NCI-H2029 treated with DMSO at 0.1 percent for 48 hours (cell line): ENCODE measurements around the gene ESR1.
"Not testable (repeated sequence)": the region's sequence is repeated elsewhere in the genome, so short reads cannot be mapped to it uniquely, and the experiment has no call there.

ENCODE experiments used
- DNase-seq: peaks from one replicate; lab custom pipeline; 2025; lab: John Stamatoyannopoulos, UW

ESR1 gene

DNA sequence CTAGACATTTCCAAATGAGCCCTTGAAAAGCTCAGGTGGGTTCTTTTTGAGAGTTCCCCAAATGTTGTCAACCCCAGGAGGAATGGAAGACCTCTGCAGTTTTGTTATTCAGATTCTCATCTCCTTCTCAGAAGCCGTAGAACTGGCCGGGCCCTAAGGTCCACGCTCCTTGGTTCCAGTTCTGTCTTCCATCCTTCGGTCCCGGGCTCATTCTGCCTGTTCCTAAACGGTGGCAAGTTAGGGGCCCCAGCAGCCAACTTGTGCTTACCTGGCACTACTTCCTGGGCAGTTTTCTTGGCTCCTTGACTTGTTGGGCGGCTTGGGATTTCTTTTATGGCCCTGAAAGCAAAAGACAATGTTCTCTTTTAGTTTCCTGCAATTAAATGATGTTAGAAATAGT lies 6.4 kb downstream of the ESR1 start:
- DNase-seq, result no peak

DNA sequence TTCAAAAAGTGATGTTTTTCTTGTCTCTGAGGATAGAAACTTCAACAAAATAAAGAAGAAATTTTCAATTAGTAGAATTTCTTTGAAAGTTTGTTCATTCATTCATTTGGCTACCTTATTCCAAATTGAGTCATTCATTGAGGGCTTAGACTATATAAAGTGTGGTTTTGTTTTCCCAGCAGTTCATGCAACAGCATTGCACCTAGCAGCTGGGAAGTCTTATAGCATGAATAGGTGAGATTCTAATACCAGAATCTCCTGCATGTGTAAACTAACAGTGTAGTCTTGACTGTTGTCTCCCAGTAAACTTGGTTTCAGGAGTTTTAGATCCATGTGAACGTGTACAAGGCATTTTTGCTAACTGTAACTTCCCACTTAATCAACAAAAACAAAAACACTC lies 7.1 kb downstream of the ESR1 start:
- DNase-seq, result no peak

DNA sequence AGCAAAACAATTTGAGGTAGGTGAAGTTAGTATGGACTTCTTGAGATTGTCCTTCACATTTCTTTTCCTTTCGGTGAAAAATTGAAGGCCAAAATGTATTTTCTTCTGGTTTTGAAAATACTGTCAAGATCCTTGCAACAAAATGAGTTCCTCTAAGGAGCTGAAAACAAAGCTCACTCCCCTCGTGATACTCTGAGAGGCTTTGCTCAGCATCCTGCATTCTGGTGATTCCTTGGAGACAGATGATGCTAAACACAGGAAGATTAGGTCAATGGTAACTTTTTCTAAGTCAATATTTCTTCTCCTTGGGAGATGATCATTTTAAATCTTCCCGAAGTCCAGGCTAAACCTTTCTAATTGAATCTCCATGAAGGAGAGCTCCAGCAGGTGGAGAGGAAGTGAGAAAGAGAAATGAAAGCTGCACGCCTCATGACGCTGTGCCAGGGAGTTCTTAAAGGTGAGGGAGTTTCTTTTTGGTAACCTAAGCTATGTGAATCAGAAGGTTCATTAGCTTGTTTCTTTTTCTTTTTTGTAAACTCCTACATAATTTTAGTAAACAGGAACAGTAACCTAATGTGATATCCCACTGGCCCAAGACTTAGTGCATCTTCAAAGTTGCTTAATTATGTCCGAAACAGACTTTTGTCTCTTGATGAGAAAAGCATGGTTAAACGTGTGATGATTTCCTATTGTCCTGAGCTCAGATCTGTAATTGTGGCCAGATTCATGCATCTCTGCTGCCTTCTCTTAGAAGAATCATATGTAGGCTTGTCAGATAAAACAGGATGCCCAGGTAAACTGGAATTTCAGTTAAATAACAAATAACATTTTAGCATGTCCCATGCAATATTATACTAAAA lies 15.0 kb downstream of the ESR1 start:
- no peak for DNase-seq

DNA sequence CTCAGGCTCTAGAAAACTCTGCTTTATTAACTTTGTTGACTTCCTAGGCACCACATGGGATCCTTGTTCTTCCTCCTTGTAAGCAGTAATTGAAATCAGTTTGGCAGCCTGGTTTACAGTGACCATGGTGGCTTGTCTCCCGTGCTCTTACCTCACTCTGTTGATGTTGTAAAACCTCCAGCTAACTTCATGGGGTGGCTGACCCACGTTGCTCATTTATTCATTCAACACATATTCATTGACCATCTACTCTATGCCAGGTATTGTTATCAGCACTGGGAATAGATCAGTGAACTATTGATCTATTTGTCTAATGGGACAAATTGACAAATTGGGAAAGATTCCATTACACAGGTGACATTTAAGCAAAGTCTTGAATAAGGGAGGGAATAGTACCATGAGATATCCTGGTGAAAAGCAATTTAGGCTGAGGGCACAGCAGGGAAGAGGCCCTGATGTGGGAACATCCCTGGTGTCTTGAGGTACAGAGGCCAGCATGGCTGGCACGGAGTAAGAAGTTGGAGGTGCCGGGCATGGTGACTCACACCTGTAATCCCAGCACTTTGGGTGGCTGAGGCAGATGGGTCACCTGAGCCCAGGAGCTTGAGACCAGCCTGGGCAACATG lies 19.1 kb downstream of the ESR1 start:
- DNase-seq, result no peak

DNA sequence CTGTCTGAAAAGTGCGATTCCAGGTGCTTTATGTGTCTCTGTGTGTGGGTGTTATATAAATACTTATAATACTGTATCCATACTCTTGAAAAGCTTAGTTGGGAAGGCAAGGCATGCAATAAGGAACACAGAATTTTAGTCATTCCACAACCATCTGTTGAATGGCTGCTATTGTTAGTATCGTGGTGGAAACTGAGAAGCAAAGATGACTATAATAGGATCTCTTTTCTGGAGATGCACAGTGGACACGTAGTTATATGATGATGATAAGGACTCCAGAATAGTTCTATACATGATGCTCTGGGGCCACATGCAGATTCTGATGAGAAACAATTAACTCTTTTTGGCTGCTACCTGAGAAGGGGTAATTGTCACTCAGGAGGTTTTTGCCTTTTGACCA lies 25.2 kb downstream of the ESR1 start:
- DNase-seq, result no peak

DNA sequence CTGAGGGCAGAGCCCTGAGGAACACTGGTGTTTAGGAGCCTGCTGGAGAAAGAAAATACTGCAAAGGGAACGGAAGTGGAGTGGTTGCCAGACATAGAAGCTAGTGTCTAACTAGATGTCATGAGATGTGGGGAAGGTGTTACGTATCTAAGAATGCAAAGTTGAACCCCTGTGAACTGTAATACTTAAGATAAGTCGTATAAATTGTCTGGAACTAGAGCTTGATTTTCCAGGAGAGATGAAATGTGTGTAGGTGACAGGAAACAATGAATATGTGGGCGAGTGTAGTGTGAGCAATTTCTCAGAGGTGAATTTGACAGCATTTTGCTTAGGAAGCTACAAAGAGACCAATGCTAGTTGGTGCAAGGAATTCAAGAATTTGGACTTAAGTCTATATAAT lies 27.9 kb downstream of the ESR1 start:
- DNase-seq, result no peak

DNA sequence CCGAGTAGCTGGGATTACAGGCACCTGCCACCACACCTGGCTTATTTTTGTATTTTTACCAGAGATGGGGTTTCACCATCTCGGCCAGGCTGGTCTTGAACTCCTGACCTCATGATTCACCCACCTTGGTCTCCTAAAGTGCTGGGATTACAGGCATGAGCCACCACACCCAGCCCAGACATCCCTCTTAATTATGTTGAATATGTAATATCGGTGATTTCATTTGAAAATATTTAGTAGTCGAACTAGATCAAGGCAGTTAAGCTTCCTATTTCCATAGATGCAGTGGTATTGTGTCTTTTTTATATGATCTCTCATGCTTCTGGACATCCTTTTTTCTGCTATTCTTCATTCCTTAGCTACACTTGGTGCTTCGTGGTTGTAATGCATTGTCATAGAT lies 29.7 kb downstream of the ESR1 start:
- DNase-seq, result no peak

DNA sequence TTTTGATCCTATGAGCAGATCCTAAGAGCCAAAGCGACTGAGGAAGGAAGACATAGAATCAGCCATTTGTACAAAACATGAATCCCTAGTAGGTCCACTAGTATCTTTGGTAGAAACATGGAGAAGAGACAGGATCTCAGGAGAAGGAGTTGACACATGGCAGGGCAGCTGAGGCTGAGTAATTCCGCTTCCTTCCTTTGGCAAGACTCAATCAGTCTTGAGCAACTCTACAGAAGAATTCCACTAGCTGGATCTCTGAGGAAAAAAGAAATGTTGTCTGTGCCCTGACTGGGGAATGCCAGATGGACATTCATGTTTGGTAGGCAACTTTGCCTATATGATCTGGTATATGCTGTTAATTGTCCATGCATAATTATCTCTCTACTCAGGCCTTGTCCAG lies 35.3 kb downstream of the ESR1 start:
- no peak for DNase-seq

DNA sequence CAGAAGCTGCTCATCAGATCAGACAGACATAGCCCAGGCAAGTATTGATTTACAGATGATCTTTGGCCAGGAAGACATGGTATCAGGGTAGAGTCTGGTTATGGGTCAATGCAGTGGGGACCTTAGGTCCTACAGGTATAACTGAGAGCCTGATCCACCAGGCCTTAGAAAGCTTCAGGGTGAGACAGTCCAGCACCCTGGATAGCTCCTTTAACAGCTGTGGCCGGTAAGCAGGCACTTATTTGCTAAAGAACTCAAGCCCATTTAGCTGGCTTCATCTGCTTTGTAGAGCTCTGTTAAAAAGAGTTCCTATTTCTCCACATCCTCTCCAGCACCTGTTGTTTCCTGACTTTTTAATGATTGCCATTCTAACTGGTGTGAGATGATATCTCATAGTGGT lies 39.6 kb downstream of the ESR1 start:
- no peak for DNase-seq

DNA sequence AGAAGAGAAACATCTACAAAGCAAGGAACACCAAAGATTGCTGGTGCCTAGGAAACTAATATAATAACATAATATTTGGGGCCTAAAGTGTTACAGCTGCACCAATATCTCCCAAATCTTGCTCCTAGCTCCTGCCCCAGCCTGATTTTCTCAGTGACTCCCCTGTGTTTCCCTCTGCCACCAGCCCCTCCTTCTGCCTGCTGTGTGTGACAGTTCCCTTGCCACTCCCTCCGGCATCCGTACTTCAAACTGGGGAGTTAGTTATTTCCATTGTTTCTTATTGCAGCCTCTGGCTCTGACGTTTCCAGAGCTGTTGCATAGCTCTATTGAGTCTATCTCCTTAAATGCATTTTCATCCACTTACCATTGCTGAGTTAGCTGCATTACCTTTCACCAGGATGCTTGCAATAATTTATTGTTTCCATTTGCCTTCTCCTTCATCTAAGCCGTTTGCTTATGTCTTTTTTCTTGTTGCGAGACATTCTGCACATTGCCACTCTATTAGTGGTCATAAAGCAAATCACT lies 43.1 kb downstream of the ESR1 start:
- no peak for DNase-seq

DNA sequence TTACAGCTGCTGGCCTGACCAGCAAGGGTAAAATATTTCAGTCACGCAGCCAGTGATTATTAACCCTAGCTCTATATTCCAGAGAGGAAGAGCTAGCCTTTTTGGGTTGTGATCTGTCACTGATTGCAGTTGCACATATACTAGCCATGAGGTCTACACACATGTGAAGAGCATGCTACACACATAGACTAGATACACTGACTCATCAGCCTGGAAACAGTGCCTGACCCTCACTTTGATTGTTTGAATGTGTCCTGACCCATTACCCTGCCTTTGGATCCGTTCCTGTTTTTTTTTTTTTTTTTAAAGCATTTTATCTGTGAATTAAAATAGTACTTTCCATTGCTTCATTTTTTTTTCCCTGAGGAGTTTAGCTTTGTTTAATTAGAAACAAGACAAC lies 50.8 kb downstream of the ESR1 start:
- no peak for DNase-seq

DNA sequence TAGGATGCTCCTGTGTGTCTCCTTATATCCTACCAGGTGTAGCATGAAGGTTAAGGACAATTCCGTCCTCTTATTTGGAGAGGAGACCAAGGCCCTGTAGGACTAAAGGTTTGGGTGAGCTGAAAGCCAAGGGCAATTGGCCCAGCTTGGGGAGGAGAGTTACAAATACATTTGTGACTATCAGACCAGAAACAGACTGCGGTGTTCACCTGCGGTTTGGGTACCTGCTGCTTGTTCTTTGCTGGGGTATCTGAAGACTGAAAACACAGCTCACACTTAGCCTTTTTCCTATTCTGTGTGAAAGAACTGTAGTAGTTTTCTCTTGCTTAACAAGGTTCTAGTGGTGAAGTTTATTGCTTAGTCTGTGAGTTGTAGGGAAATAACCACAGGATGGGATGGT lies 55.0 kb downstream of the ESR1 start:
- no peak for DNase-seq

DNA sequence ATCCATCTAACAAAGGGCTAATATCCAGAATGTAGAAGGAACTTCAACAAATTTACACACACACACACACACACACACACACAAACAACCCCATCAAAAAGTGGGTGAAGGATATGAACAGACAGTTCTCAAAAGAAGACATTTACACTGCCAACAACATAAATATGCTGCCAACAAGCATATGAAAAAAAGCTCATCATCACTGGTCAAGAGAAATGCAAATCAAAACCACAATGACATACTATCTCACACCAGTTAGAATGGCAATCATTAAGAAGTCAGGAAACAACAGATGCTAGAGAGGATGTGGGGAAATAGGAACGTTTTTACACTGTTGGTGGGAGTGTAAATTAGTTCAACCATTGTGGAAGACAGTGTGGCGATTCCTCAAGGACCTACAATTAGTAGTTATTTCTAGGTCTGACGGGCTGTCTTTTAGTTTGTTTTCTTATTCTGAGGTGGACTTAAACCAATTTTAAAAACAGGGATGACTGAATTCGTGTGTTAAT lies 59.9 kb downstream of the ESR1 start:
- DNase-seq, result not testable (repeated sequence)

DNA sequence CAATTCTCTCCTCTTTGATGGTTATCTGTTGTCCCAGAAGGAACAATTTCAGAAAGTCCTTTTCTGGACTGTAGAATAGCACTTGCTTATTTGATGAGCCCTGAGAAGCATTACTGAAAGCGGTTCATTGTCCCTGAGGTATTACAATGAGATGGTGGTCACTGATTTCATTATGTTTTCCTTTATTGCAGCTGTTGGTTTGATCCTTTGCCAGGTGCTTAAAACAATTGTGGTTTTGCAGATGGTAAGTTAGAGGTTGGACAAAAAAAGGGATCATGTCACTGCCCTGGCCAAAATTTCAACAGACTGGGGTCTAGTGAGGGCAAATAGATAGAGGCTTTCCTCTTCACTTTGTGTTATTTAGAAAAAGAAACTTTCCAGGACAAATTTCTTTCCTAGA lies 61.9 kb downstream of the ESR1 start:
- no peak for DNase-seq

DNA sequence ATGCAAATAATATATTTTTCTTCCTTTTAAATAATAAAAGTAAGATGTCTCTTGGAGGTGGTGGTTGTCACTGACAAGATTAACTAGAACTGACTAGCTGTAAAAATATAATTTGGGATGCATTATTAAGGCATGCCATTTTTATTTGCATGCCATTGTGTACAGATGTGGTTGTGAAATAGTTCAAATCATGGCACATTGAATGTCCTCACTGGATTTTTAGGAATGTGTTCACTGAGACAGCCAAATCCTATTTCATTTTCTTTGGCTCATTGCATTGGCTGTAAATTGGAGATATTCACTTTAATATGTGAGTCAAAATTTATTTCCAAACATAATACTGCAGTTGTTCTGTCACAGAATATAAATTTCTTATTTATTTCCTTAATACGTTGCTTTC lies 62.3 kb downstream of the ESR1 start:
- no peak for DNase-seq

DNA sequence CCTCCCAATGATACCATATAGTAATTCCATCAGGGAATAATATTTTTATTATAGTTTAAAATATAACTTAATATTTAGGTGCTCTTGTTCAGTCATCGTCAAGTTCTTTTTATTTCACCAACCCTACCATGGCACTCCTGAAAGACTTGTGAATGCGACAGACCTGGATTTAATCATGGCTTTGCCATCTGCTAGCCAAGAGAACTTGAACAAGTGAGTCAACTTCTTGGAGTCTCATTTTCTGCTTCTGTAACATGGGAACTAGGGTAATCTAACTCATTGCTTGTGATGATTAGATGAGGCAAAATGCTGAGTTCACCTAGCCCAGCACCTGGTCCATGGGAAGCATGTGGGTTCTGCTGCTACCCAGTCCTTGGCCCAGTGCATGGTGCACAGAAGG lies 62.9 kb downstream of the ESR1 start:
- no peak for DNase-seq

DNA sequence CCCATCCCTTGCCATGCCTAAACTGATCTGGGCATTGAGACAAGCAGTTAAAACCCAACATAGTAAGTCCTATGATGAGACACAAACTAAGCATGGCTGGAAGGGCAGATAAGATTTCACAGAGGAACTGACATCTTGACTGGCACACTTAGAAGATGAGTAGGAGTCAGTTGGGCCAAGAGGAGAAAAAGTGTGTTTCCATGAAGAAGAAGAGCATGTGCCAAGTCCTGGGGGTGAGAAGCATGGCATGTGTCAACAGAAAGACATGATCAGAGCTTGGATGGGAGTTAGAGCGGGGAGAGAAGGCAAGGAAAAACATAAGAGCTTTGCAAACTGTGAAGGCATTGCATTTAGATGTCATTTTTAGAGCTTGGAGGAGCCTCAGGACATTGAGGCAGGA lies 68.0 kb downstream of the ESR1 start:
- no peak for DNase-seq

DNA sequence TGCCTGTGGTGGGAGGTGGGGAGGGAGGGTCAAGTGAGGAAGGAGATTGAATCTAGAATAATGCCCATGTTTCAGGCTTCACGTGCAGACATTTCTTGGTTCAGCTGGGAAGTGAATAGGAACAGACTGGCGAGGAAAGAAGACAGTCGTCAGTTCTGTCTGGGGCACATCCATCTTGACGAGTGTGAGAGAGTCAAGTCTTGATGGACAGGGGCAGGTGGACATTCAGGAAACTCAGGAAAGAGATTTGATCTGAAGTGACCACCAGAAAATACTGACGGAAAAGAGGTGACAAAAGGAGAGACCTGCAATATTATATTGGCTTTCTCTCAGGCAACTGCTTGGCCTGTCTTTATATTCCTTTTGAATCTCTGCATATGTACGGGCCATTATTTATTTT lies 68.6 kb downstream of the ESR1 start:
- no peak for DNase-seq

DNA sequence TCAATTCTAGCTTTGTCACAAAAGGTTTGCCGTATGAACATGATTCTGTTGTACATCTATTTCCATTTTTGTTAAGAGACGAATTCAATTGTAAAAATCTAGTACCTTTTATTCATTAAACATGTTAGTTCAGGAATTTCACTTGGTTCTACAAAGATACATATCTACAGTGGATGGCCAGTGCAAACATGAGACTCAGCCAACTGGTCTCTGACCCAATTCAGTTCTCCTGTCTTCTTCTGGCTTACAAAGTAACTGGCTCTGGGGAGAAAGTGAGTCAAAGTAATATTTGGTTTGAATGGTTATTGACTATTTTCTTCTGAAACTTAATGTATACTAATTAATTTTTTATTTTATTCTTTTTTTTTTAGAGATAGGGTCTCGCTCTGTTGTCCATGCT lies 70.0 kb downstream of the ESR1 start:
- DNase-seq, result no peak

DNA sequence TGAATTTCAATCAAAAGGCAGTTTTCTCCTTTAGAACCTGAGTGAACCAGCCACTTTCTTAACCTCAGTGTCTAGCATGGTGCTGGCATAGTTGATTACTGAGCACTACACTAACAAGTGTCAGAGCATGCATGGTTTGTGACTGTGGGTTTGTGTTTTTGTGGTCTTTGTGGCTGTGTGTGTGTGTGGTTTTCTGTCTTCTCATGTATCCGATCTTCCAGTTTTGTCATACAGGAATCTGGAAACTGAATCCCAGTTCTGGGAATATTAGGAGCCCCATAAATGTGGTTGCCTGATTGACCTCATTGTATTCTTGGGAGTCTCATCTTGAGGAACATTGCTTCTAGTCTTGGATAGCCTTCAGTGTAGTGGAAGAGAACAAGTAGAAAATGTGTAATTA lies 73.7 kb downstream of the ESR1 start:
- no peak for DNase-seq

DNA sequence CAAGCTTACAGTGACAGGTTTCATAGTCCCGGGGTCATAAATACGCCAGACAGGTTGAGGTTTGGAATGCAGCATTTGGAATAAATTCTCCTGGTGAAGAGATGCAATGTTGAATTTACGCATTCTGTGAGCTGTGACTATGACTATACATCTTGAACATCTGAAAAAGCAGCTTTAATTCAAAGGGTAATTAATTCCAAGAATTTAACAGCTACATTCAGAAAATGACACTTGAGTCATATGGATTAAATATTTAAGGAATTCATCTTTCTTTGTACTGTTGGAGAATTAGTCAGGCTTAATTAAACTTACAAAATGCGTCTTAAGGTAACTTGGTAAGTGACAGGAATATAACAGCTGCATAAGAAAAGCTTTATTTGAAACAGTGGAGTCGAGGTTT lies 74.7 kb downstream of the ESR1 start:
- no peak for DNase-seq

DNA sequence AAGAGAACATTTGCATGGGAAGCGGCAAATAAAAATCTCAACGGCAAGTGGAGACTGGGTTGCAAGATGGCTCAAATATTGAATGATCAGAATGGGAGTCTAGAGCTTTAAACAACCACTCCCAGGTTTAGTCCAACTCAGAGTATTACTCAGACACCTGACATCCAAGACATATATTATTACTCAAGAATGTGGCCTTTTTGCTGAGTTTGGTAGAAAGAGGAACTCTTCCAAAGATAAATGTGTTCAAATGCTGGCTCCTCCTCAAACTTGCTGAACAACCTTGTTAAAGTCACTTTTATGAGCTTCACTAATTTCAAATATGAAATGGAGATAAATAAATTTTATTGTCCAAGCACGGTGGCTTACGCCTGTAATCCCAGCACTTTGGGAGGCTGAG lies 77.8 kb downstream of the ESR1 start:
- DNase-seq, result no peak

DNA sequence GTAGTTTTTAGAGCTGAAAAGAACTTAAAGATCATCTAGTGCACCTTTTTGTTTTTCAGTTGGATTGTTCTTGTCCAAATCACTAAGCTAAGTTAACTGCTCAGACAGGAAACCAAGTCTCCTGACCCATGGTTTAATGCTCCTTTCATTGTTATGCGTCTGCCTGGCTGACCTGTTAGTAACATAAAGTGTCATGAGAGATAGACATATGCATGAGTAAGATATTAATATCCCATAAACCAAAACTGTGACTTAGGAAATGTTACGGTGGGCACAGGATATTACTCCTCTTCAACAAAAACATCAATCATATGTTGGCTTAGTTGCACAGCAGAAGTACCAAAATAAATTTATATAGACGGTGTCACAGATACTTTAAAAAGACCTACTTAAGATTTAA lies 84.0 kb downstream of the ESR1 start:
- DNase-seq, result no peak

DNA sequence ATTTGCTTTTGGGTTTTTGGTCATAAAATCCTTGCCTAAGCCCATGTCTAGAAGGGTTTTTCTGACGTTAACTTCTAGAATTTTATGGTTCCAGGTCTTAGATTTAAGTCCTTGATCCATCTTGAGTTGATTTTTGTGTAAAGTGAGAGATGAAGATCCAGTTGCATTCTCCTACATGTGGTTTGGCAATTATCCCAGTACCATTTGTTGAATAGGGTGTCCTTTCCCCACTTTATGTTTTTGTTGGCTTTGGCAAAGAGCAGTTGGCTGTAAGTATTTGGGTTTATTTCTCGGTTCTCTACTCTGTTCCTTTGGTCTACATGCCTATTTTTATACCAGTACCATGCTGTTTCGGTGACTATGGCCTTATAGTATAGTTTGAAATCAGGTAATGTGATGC lies 86.9 kb downstream of the ESR1 start:
- DNase-seq, result not testable (repeated sequence)
